Activated CD4-positive, alpha-beta T cell treated with anti-CD3 and anti-CD28 coated beads, Interleukin-2, amount 50 U/mL, for 48 hours (primary cell): Measurements from ENCODE around the gene MYADML2.
A peak's percentile ranks its signal among the peaks of the same experiment; 100 is the strongest.

Source experiments
- DNase-seq, 2 experiments: peaks; one replicate each; pipeline ENCODE4 v3.0.0-alpha.2; 2020

MYADML2 gene

GRCh38 chr17:81978524-81979298, 31.7 kb upstream of the MYADML2 start:
- no peak for DNase-seq

GRCh38 chr17:81977211-81977808, 30.3 kb upstream of the MYADML2 start, which contains the start of gene ASPSCR1:
TSS of gene ASPSCR1 (plus strand) at chr17:81977629. CDS start at chr17:81977647, 18 bp downstream.
- peak; percentile 86 to 89 for DNase-seq

DNA sequence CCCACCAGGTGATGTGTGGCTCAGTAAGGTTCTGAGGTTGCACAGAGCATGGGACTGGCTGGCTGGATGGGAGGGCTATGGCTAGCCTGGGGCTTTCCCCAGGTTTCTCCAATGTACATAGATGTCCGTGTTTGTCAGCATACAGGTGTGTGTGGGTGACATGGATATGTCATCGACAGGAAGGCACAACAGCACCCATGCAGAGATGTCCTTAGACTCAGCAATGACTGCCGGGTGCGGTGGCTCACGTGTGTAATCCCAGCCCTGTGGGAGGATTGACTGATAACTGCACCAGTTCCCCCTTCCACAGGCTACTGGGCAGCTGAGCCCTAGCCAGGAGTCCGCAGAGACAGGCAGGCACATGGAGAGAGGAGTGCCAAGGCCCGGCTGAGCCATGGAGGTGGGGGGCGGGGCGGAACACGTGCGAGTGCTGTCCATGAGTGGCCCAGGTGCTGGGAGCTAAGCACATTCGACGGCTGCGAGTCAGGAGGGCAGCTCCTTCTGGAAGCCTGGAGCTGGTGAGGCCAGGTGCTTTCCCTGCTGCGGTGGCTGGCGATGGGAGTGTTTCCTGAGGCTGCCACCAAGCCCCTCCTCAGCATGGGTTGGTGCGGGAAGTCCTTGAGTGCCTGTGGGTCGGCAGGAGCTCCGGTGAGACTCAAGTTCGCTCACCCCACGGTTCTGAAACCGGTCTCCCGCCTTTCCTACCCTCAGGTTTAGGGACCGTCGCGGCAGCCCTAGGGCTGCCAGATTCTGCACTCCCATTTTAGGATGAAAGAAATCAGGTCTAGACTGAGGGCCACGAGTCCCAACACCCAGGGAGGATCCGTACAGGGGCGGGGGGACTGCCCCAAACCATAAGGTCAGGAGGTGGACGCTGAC, 29.5 kb upstream of the MYADML2 start:
- DNase-seq = peak; percentile 60 to 64

- DNase-seq = no peak
These were observed 26.4 kb upstream of the MYADML2 start for GRCh38 chr17:81973432-81973831.

- no peak for DNase-seq
These were observed 22.1 kb upstream of the MYADML2 start for GRCh38 chr17:81968850-81969812.

DNA sequence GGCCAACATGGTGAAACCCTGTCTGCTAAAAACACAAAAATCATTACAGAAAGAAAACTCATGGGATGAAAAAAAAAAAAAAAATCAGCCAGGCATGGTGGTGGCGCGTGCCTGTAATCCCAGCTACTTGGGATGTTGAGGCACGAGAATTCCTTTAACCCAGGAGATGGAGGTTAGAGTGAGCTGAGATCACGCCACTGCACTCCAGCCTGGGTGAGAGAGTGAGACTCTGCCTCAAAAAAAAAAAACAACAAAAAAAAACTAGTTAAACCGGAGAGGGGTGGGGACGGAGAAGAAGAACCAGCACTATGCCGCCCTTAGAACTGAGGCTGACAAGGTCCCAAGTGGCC, 21.3 kb upstream of the MYADML2 start:
- DNase-seq = no peak

GRCh38 chr17:81967533-81968395, 20.7 kb upstream of the MYADML2 start:
- peak; percentile 87 to 91 for DNase-seq

GRCh38 chr17:81967244-81967532, 20.2 kb upstream of the MYADML2 start:
- no peak for DNase-seq

- DNase-seq = no peak
These were observed 19.6 kb upstream of the MYADML2 start for GRCh38 chr17:81966343-81967243.

DNA sequence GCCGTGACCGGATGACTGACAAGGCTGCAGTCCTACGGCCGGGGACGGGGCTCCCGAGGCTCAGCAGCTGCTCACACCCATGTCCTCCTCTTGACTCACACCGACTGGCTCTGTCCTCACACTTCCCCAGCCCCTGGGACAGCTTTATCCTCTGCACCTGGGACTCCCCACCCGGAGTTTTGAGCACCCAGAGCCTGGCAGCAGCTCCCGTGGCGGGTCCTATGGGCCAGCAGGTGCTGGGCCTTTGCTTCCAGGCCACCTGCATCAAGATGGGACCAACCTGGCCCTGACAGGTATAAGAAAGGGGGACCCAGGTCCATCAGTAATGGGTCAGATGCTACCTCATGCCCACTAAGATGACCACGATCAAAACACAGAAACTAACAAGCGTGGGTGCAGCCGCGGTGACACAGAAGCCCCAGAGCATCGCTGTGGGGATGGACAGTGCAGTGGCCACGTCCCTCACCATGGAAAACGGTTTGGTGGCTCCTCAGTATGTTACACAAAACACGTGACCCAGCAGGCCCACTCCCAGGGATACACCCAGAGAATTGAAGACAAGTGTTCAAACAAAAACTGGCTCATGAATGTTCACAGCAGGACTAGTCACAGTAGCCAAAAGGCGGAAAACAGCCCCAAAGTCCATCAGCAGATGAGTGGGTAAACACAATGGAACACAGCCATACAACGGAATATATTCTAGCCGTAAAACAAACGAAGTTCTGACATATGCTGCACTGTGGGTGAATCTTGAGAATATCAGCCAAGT, 17.2 kb upstream of the MYADML2 start:
- no peak for DNase-seq

DNA sequence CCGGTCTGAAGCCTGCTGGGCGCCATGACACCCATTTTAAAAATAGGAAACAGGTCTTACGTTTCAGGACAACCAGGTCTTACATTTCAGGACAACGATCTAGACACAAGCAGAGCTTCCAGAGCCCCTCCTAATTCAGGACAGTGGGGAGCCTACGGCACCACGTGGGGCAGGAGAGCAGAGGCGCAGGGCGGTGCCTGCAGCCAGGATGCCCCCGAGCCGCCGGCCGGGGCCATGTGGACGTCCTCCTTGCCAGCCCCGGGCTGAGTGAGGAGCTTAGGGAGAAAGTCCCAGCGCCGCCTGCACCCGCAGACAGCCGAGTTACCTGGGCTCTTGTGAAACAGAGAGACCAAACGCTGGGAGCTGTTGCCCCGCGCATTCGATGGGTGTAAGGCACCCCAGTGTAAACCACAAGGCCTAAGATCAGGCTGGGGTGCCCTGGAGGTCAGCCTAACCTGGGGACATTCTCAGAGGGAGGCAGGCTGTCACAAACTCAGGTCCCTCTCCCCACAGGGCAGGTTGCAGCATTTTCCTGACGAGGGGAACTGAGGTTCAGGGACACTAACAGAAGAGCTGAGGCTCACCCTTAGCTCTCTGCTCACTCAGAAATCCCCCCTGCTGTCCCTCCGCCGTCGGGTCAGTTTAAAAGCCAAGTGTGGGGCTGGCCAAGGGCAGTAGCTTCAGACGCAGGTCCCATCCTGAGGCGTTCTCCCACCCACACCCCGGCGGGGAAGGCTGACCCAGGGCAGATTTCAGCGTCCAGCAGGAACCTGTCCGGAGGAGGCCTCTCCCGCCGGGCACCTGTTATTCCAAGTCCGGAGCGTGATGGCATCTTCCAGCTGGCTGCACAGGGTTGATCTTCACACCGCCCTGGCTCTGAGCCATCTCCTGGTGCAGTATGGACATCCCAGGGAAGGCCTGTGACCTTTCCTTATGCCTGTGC, 15.7 kb upstream of the MYADML2 start:
- DNase-seq = no peak

DNA sequence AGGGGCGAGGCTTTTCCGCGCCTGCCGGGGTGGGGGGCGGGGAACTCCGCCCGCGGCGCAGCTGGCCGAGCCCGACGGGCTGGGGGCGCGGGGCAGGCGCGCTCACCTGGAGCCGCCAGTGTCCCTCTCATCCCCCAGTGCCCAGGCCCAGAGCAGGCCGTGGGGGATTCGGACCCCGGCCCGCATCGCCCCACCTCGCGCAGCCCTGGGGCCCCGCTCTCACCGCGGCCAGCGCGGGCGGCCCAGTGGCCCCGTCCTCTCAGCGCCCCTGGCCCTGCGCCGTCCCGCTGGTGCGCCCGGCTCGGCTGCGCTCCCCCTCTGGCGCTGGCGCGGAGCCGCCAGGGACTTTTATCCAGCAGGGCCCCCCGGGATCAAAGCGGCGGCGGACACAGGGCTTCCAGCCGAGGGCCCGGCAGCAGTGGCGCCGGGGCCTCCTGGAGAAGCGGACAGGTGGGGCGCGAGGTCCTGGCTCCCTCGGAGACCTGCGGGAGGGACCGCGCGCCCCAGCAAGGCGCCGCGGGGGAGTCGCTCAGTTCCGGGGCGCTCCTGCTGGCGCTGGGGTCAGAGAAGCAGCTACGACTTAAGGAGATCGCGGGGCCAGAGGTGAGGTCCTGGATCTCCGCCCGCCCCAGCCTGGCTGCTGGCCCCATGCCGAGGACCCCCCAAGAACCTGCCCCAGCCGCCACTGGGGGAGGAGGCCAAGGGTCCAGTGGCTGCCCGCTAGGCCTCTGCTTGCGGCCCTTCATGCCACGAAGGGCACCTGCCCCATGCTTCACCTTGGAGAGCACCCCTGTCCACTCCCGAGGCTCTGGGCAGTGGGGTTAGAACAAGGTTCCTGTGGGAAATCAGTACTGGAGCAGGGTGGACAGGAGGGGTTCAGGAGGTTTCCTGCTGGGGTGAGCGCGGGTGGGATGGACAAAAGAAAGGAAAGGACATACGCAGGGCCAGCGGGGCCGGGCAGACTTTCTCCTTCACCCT, 14.8 kb upstream of the MYADML2 start:
- DNase-seq = no peak

DNA sequence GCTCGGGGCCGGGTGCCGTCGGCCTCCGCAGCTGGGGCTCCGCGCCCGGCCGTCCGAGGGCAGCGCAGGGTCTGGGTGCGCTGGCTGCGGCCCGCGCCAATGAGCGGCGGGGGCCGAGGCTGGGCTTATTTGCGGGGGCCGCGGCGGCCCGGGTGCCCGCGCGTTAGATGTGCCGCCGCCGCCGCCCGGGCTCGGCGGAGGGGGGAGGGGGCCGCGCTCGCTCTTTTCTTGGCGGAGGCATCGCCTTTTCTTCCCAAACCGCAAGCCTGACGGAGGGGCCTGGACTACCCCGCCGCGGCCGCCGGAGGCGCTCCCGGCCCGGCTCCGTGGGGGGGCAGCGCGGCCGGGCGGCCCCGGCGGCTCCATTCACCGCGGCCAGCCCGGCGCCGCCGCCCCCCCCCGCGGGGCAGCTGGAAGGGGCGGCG, 14.1 kb upstream of the MYADML2 start, which contains the start of gene NOTUM:
TSS of gene NOTUM (minus strand) at position 101 of the 425 bp plus-strand sequence. CDS start 278 bp downstream, outside the sequence.
- DNase-seq = no peak

DNA sequence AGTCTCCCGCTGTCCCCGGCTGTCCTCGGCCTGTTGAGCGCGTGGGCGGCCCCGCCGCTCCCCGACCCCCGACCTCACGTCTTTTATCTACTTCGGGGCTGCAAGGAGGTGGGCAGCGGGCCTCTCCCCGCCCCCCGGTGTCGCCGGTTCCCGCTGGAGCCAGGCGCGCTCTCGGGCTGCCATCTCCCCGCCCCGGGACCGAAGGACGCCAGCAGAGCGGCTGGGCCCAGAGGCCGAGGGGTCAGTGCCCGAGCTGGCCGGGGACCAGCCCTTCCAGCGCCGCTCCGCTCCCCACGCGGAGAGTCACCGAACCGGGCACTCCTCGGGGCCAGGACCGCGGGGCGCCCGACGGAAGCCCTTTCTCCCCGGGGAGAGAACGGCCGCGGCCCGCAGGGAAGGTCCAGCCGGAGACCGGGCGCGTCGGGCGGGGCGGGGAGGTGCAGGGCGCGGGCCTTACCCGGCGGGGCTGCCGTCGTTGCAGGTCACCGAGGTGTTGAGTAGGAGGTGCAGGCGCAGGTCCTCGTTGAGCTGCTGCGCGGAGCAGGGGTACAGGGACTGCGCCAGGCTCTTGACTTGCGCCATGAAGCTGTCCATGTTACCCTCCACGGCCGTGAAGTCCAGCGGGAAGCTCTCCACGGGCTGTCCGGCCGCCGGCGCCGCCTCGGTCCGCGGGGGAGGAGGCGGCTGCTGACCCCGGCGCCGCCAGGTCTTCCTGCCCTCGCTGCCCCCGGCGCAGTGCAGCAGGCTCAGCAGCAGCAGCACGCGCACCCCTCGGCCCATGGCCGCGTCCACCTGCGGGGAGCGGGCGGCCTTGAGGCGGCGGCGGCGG, 13.3 kb upstream of the MYADML2 start:
- peak in 1 of 2 experiments; percentile 20 for DNase-seq

- DNase-seq = peak; percentile 79
These were observed 12.5 kb upstream of the MYADML2 start for GRCh38 chr17:81959362-81960129.
